Measurements from ENCODE around the gene TMEM270.

TMEM270 gene

DNA sequence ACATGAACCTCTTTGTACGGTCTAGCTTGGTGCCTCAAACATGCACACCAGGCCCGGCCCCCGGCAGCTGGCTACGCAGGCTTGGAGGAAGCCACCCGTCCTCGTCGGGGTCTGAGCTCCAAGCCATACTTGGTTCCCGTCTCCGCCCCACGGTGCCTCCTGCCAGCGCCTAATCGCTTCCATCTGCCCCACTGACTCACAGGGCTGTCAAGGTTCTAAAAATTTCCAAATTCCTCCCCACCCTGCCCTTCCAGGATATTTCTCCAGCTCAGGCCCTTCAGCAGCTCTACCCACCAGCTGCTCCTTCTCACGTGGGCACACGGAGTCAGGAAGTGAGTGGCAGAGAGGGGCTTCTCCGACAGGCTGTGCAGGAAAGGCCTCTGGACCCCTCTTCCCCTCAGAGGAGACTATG, 38.8 kb downstream of the TMEM270 start:
- TF ChIP-seq, protein P1, sequence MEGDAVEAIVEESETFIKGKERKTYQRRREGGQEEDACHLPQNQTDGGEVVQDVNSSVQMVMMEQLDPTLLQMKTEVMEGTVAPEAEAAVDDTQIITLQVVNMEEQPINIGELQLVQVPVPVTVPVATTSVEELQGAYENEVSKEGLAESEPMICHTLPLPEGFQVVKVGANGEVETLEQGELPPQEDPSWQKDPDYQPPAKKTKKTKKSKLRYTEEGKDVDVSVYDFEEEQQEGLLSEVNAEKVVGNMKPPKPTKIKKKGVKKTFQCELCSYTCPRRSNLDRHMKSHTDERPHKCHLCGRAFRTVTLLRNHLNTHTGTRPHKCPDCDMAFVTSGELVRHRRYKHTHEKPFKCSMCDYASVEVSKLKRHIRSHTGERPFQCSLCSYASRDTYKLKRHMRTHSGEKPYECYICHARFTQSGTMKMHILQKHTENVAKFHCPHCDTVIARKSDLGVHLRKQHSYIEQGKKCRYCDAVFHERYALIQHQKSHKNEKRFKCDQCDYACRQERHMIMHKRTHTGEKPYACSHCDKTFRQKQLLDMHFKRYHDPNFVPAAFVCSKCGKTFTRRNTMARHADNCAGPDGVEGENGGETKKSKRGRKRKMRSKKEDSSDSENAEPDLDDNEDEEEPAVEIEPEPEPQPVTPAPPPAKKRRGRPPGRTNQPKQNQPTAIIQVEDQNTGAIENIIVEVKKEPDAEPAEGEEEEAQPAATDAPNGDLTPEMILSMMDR (IDR thresholded peaks at IDR 0.05; ENCODE audit: low read depth, low read length), result no peak
- H3K4me3 ChIP-seq (ENCODE audit: low read depth, low read length), result no peak overlapping the region

DNA sequence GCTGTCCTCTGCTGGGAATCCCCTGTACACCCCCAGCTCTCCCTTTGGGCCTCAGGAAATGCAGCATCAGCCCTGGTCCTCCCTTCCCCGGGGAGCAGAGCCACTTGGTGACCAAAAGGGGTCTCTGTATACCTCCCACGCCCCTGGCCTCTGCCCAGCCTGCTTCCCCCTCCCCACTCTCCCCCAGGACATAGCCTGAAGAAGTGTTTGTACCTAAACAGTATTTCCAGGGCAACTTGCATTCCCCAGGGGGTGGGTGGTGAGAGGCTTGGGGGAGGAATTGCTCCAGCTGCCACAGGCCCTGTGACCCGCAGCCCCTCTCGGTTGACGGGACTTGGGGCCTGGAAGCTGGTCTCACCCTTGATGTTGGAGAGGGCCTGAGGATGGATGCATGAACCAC, 39.3 kb downstream of the TMEM270 start:
- TF ChIP-seq, protein P1 (IDR thresholded peaks at IDR 0.05; ENCODE audit: low read depth, low read length), result no peak
- H3K4me3 ChIP-seq (ENCODE audit: low read depth, low read length), result no peak overlapping the region

DNA sequence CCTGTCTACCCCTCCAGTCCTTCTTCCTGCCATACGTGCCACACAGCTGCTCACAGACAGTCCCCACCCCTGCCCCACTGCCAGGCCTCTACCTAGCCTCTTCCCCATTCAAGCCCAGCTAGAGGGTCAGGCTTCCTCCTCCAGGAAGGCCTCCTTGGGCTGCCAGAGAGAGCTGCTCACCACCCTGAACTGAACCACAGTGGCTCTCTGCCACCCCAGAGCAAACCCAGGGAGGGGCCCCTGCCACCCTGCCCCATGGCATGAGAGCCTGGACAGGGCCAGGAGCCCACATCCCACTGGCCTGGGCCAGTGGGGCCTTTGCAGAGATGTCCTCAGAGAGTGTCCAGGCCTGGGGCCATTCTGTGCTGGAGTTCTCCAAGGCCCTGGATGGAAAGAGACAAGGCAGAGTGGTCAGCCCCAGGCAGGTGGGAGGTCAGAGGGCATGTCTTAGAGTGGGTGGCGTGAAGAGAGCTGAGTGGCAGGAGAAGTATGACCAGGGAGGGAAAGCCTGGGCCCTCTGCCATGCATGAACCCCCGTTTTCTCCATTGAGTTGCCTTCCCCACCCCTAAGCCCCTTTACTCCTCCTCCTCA, 40.4 kb downstream of the TMEM270 start:
- TF ChIP-seq, protein P1 (IDR thresholded peaks at IDR 0.05; ENCODE audit: low read depth, low read length), result no peak
- H3K4me3 ChIP-seq (ENCODE audit: low read depth, low read length), result no peak overlapping the region

DNA sequence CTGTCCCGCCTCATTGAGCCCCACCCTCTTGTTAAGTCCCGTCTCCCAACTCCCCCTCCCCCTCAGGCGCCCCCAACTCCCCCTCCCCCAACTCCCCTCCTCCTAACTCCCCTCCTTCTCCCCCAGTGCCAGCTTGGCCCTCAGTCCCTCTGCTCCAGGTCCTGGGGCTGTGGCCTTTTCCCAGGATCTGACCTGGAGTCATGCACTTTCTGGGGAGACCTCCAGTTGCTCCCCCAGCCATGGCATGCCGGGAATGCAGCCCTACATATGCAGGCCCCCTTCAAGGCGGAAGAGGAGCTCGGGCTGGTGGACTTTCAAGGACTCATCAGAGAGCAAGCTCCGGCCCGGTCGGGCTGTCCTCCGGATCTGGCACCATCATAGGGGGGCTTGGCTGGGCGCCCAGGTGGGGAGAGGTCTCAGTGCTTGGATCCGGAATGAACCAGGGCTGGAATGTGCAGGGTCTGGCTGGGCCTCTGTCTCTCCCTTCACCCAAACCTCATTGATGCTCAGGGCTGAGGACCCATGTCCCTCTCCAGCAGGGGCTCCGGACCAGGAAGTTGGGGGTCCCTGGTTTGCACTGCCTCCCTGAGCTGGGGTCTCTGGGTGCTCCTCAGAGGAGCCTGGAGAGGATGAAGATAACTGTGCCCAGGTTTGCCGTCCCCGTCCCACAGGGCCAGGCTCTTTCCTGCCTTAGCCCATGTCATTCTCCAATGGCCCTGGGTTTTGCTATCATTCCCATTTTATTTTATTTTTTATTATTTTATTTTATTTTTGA, 41.1 kb downstream of the TMEM270 start:
- H3K4me3 ChIP-seq (ENCODE audit: low read depth, low read length), result no peak overlapping the region
- TF ChIP-seq, protein P1 (IDR thresholded peaks at IDR 0.05; ENCODE audit: low read depth, low read length), result no peak

DNA sequence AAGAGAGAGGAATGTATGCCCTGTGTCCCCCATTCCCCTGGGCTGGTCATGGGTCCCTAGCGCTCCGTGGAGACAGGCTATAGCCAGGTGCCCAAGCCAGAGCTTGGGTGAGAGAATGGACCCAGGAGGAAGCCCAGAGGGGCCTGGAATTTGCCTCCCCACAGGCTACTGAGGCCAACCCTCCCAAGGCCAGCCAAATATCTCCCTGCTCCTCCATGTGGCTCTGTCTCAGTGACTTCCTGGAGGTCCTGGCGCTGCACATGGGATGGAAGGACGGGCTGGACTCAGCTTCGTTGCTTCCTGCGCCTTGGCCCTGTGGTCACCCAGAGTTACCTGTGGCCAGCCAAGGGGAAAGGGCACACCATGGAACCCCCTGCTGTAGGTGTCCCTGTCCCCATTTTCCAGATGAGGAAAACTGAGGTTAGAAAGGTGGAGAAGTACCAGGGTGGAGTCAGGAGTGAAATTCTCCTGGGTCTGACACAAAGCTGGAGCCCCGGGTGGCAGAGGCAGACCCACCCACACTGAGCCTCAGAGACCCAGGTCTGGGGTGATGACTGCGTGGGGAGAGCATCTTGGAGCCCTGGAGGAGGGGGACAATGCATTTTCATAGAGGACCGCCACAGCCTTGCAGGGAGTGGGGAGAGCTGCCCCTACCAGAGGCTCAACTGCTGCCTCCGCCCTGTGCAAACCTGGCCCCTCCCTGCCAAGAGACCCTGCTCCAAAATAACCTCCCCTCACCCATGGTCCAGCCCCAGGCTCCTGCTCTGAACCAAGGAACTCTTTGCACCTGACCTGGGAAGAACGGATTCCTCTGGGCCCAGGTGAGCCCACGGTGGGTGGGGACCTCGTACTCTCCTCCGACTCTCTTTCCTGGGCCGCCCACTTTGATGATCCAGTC, 42.6 kb downstream of the TMEM270 start:
- TF ChIP-seq, protein P1 (IDR thresholded peaks at IDR 0.05; ENCODE audit: low read depth, low read length), result no peak
- no peak overlapping the region for H3K4me3 ChIP-seq (ENCODE audit: low read depth, low read length)

DNA sequence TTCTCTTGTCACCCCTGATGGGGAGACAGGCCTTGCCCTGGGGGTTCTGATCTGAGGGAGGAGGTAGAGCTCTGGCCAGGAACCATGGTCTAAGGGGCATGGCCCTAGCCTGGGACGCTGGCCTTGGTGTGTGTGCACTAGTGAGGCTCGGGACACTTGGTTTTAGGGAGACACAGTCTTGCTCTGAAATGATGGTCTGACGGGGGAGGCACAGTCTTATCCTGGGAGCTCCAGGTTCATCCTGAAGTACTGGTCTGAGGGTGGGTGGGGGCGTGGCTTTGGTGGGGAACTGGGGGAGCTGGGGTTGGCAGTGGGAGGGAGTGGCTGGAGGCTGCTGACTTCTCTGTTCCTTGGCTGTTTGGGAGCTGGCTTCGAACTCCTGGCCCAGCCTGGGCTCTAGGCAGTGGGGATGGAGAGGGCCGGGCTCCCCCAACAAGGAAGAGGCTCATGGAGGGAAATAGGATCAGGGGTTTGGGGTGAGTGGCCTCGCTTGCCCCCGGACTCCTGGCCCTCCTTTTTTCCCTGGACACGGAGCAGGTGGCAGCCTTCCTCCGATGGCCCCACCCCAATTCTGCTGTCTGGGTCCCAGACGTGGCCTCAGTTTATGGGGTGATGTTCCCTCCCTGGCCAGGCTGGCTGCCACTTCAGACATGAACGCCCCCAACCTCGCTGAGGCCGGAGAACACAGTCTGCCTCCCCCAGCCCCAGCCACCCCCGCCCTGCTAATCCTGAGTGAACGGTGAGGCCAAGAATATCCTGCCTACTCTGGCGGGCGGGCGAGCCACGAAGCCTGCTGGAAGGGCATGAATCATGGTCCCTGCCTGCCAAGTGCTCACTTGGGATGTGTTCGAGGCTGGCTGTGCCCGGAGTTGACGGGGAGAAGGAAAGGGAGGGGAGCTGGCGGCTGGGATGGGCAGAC, 43.5 kb downstream of the TMEM270 start:
- H3K4me3 ChIP-seq (ENCODE audit: low read depth, low read length), result no peak overlapping the region
- TF ChIP-seq, protein P1 (IDR thresholded peaks at IDR 0.05; ENCODE audit: low read depth, low read length), result no peak

Measured in WI38 (cell line).